HG03521 (cell line): Measurements from ENCODE around the gene HADH.

ENCODE experiments used
- ATAC-seq: cut with Tn5 transposase; IDR thresholded peaks from one replicate; pipeline ENCODE4 v1.9.1; 2021; ENCODE audit warnings: mild to moderate bottlenecking, moderate library complexity; ENCODE audit not compliant: unreplicated experiment

Gene HADH

DNA sequence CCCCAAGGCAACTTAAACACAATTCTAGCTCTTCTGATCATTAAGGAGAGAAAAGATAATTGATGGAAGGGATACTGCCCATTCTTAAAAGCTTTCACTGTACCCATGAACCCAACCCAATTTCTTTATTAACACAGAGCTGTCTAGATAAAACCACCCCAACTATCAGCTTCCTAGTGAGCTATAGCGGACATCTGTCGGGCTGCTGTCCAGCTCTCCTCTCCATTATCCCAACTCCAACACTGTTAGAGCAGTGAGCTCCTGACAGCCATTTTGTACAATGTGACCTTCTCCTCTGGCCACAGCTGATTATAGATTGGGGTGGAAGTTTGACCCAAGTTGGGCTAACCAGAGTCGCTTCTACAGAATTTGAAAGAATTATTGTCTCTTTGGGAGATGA is 66.1 kb downstream of the HADH start:
- no peak for ATAC-seq

DNA sequence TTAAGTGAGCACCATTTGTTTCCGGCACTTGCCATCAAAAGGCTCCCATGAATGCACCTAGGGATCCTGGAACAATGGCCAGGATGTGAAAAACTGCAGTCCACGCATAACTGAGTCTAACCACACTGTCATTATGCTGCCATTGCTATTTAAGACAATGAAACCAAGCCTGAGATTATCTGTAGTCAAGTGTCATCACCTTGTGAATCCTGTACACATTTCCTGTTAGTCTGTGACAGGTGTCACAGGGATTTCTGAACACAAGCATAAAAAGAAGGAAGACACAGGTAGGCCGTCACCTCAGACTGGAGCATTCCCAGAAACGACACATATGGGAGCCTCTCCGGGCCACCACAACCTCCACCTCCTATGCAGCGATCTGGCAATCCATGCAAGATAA is 66.7 kb downstream of the HADH start:
- ATAC-seq: no peak

DNA sequence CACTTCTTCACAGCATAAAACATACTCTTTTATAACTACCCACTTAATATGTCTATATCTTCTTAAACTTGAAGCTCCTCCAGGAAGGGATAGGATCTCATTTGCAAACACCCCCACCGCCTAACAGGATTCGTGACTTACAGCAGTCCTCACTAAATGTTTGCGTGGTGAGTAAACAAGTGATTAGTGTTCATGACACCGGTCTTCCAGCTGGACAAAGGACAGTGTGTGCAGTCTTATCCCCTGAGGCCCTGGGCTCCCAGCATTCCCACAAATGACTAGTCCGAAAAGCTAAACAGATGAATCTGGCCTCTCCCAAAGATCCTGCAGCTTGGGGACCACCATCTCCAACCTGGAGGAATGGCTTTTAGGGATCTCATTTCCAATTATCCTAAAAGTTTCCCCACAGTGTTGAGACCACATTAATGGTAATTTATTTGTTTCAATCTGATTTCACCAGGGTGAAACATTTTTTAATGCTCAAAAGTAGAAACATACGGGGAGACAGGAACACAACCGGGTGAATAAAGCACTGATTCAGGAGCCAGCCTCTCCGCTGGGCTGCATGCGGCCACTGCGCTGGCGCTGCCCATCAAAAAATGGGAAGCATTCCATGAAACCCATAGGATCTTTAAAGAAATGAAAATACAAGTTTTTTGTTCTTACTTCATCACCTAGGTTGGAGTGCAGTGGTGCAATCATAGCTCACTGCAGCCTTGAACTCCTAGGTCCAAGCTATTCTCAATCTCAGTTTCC is 69.2 kb downstream of the HADH start:
- ATAC-seq: no peak

DNA sequence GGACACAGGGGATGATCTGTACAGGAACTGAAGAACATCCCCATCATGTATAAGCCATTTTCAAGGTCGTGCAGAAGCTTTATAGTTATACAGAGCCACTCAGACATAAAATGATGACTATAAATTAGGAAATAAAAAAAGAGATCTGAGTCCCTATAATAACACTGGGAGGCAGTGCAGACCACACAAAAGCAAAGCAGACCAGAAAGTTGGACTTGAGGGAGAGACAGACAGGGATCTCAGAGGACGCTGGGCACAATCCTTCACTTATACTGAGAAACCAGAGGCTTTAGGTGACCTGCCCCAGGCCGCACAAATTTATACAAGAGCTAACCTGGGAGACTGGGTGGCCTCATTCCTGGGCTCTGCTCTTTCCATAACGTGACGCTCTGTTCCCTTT is 70.5 kb downstream of the HADH start:
- no peak for ATAC-seq

DNA sequence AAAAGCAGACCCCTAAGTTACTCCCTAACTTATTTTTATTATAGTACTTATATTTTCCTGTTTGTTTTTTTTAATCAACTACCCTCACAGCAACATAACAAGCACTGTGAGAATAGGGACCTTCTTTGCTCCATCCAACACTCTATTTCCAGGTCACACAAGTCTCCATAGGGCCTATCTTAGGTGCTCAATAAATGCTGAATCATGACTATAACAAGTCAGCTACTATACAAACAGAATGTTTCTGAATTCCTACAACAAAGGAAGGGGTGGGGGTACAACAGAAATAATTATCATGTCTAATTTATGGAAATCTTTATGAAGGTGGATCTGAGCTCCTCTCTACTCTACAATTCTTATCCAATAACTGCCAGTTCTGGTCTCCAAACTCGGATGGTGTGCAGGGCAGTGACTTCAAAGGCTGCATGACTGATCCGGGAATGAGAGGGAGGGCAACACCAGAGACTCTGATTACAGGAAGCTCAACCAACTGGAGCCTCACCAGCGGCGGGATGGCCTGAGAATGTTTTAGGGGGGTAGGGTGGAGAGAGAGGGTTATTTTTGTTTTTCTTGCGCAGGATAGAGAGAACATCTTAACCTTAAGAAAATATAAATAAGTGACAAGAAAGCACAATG is 71.1 kb downstream of the HADH start:
- no peak for ATAC-seq

DNA sequence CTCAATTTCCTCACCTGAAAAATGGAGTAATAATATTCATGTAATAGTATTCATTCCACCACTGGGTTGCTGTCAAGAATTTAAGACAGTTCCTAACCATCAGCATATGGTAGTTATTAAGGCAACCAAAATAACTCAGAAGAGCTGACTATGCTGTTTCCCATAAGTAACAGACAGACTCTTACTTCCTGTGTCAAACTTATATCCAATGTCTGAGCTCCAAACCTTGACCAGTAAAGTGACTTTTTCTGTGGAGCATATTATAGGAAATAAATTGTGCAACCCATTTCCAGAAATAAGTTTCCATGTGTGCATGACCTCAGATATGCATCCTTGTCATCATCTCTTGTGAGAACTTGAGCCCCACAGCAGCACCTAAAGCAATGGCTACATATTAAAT is 78.8 kb downstream of the HADH start:
- no peak for ATAC-seq

DNA sequence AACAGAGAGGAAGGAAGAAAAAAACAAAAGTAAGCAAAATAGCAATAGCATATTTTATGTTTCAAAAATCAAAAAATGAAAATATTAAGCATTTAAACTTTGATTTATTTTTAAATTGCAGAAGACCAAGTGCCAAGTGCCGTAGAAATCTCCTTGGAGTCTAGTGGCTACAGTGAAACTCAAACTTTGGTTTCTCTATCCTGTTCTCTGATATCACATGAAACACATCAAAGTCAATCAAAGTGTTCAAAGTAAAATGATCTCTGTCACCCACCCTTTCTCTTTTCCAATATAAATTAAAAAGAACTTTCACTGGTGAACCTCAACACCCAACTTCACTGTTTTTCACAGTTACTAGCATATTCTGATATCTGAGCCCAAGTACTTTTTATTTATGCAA is 81.1 kb downstream of the HADH start:
- ATAC-seq: no peak

DNA sequence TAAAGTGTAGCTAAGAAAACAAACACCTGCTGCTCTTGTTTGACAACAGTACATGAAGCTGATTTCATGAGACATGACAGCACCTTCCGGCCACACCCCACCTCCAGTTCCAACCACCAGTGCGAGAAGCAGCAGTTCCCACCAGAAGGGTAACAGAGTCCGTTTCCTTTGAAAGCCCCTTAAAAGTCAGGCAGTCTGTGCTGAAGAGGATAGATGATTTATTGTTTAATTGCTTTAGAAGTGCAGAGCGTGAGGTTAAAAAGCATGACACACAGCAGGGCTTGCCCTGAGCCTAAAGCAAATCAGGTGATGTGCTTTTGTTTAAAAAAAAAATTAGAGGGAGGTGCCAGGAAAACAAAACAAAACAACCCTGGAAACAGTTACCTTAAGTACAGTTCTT is 82.6 kb downstream of the HADH start:
- ATAC-seq: no peak

DNA sequence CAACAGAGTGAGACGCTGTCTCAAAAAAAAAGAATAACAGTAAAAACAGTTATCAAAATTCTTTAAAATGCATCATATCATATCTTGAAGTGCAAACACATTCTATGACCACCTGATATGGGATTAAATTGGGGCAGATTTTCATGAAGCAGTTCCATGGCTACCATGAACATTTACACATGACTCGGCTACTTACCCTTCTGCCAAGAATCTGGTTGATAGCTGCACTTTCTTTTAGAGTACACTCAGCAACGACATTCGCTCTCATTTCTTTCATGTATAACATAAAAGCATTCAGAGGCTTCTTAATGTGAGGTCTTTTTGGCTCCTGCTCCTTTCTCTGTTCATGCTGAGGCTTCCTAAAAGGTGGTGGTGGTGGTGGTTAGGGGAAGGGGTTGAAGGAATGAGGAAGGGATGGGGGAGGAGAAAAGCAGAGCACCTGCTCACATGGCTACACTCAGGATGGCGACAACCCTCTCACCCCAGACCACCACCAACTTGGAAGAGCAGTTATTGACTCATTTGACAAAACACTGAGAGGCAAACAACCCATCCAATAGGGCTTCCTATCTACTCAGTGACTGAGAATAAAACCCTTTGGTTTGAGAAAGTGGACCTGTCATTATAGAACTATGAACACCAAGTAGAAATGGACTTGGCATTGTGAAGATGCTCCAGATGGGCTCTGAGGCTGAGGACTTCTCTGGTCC is 88.5 kb downstream of the HADH start:
- no peak for ATAC-seq

DNA sequence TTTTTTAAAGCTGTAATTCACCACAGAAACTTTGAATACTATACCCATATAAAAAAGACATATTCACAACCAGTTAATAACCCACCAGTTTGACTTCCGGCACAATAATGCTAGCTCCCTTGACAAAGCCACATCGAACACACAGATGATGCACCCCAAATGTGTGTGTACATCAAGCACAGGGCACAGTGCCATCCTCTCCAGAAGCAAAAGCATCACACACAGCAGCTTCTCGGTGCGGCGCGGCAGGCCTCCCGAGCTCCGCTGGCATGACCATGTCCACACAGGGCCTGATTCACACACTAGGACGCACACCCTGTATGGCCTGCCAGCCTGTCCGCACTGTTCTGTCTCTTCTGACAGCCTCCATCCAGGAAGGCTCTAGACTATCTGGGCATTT is 91.1 kb downstream of the HADH start:
- ATAC-seq: no peak

DNA sequence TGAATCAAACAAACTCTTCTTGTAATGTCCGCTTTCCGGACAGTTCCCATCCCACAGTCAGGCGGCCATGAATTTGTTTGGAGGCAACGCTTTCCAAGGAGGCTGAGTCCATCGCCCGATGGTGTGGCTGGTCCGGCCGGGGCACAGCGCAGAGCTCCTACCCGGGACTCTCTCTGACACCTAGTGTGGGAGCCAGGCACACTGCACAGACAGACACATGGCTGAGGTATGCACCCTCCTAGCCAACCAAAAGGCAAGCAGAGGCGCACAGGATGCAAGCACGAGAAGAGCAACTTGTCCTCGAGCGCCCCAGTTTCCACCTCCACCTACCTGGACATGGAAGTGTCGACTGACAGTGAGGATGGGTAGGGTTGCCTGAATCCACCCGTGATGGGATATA is 91.6 kb downstream of the HADH start:
- no peak for ATAC-seq
